T-helper 2 cell treated with Interferon-gamma antibody and Interleukin-4, amounts not matched to agents 5 μg/mL and 100 μg/mL, for 36 hours (primary cell): Measurements from ENCODE around the gene TMEM272.
"Not testable (repeated sequence)": the region's sequence is repeated elsewhere in the genome, so short reads cannot be mapped to it uniquely, and the experiment has no call there.

Experiments used
- DNase-seq: peaks from one replicate; pipeline ENCODE4 v3.0.0; 2021; ENCODE audit warnings: low spot score
- H3K27ac Mint-ChIP-seq: one replicate; pipeline ENCODE4 v1.8.0; 2021; ENCODE audit warnings: mild to moderate bottlenecking, mixed read lengths
- H3K27me3 Mint-ChIP-seq: one replicate; pipeline ENCODE4 v1.8.0; 2021; ENCODE audit warnings: low read depth, mixed read lengths
- H3K36me3 Mint-ChIP-seq: one replicate; pipeline ENCODE4 v1.8.0; 2021; ENCODE audit warnings: low read depth, mixed read lengths
- H3K4me1 Mint-ChIP-seq: one replicate; pipeline ENCODE4 v1.8.0; 2021; ENCODE audit warnings: low read depth, mixed read lengths
- H3K4me3 Mint-ChIP-seq: one replicate; pipeline ENCODE4 v1.8.0; 2022; ENCODE audit warnings: mild to moderate bottlenecking, moderate library complexity, mixed read lengths
- H3K9me3 Mint-ChIP-seq: one replicate; pipeline ENCODE4 v1.8.0; 2021; ENCODE audit warnings: mixed read lengths

Gene TMEM272

GRCh38 chr13:51825165-51825592 lies 19.8 kb downstream of the TMEM272 start:
- Mint-ChIP-seq H3K27ac (peak overlapping the region; percentile 65), H3K4me3 (peak overlapping the region; percentile 66), H3K4me1 (peaks cover 58% of the 10 kb centered on the region), H3K27me3 (peaks cover 55% of the 10 kb centered on the region), H3K36me3 (peaks cover 1% of the 10 kb centered on the region), H3K9me3 (no peaks in the 10 kb centered on the region)
- peak; percentile 57 for DNase-seq

GRCh38 chr13:51824712-51825111 lies 20.3 kb downstream of the TMEM272 start:
- not testable (repeated sequence) for H3K9me3 Mint-ChIP-seq

GRCh38 chr13:51823863-51824262 lies 21.1 kb downstream of the TMEM272 start:
- peaks cover 1% of the 10 kb centered on the region for H3K36me3 Mint-ChIP-seq
- H3K27ac Mint-ChIP-seq: no peak overlapping the region
- no peak for DNase-seq
- peaks cover 68% of the 10 kb centered on the region for H3K4me1 Mint-ChIP-seq
- peak overlapping the region; percentile 12 for H3K4me3 Mint-ChIP-seq
- H3K27me3 Mint-ChIP-seq: peaks cover 53% of the 10 kb centered on the region
- H3K9me3 Mint-ChIP-seq: no peaks in the 10 kb centered on the region

More at GRCh38 chr13:51824712-51825111, 20.3 kb downstream of the TMEM272 start:
- not testable (repeated sequence) for H3K36me3 Mint-ChIP-seq, DNase-seq
- Mint-ChIP-seq H3K27me3 (peaks cover 54% of the 10 kb centered on the region), H3K4me1 (peaks cover 62% of the 10 kb centered on the region), H3K27ac (peak overlapping the region; percentile 65), H3K4me3 (peak overlapping the region; percentile 66)

GRCh38 chr13:51823359-51823758 lies 21.6 kb downstream of the TMEM272 start:
- Mint-ChIP-seq H3K4me1 (peaks cover 68% of the 10 kb centered on the region), H3K27me3 (peaks cover 51% of the 10 kb centered on the region), H3K36me3 (peaks cover 1% of the 10 kb centered on the region), H3K27ac (no peak overlapping the region), H3K9me3 (no peaks in the 10 kb centered on the region), H3K4me3 (no peak overlapping the region)
- DNase-seq: no peak

GRCh38 chr13:51822106-51822815 lies 22.7 kb downstream of the TMEM272 start:
- H3K4me1 Mint-ChIP-seq: peaks cover 61% of the 10 kb centered on the region
- H3K27me3 Mint-ChIP-seq: peaks cover 47% of the 10 kb centered on the region
- H3K4me3 Mint-ChIP-seq: peak overlapping the region; percentile 56
- DNase-seq: no peak
- H3K27ac Mint-ChIP-seq: no peak overlapping the region
- no peaks in the 10 kb centered on the region for H3K9me3 Mint-ChIP-seq
- H3K36me3 Mint-ChIP-seq: peaks cover 1% of the 10 kb centered on the region

GRCh38 chr13:51821606-51822005 lies 23.4 kb downstream of the TMEM272 start:
- H3K9me3 Mint-ChIP-seq: no peaks in the 10 kb centered on the region
- H3K27me3 Mint-ChIP-seq: peaks cover 48% of the 10 kb centered on the region
- peak overlapping the region; percentile 56 for H3K4me3 Mint-ChIP-seq
- peaks cover 54% of the 10 kb centered on the region for H3K4me1 Mint-ChIP-seq
- peaks cover 1% of the 10 kb centered on the region for H3K36me3 Mint-ChIP-seq
- no peak overlapping the region for H3K27ac Mint-ChIP-seq
- no peak for DNase-seq

GRCh38 chr13:51820016-51820597 lies 24.9 kb downstream of the TMEM272 start:
- Mint-ChIP-seq H3K36me3 (peaks cover 1% of the 10 kb centered on the region), H3K9me3 (no peaks in the 10 kb centered on the region), H3K27ac (no peak overlapping the region), H3K4me3 (no peak overlapping the region), H3K27me3 (peaks cover 50% of the 10 kb centered on the region), H3K4me1 (peaks cover 43% of the 10 kb centered on the region)
- no peak for DNase-seq

- Mint-ChIP-seq H3K27ac (no peak overlapping the region), H3K4me3 (no peak overlapping the region), H3K36me3 (peaks cover 1% of the 10 kb centered on the region), H3K9me3 (no peaks in the 10 kb centered on the region), H3K27me3 (peaks cover 50% of the 10 kb centered on the region), H3K4me1 (peaks cover 42% of the 10 kb centered on the region)
- DNase-seq: no peak
These were observed 25.4 kb downstream of the TMEM272 start for GRCh38 chr13:51819544-51819943.

GRCh38 chr13:51818781-51819511 lies 26.0 kb downstream of the TMEM272 start:
- Mint-ChIP-seq H3K27ac (no peak overlapping the region), H3K27me3 (peaks cover 45% of the 10 kb centered on the region), H3K4me1 (peaks cover 36% of the 10 kb centered on the region), H3K9me3 (no peaks in the 10 kb centered on the region), H3K4me3 (no peak overlapping the region), H3K36me3 (peaks cover 1% of the 10 kb centered on the region)
- peak; percentile 65 for DNase-seq

- H3K27ac Mint-ChIP-seq: no peak overlapping the region
- H3K27me3 Mint-ChIP-seq: peaks cover 45% of the 10 kb centered on the region
- DNase-seq: no peak
- no peaks in the 10 kb centered on the region for H3K9me3 Mint-ChIP-seq
- H3K4me1 Mint-ChIP-seq: peaks cover 35% of the 10 kb centered on the region
- no peak overlapping the region for H3K4me3 Mint-ChIP-seq
- peaks cover 1% of the 10 kb centered on the region for H3K36me3 Mint-ChIP-seq
These were observed 26.7 kb downstream of the TMEM272 start for GRCh38 chr13:51818276-51818675.

GRCh38 chr13:51817717-51818116 lies 27.3 kb downstream of the TMEM272 start:
- no peak for DNase-seq
- H3K27ac Mint-ChIP-seq: no peak overlapping the region
- H3K4me3 Mint-ChIP-seq: no peak overlapping the region
- peaks cover 1% of the 10 kb centered on the region for H3K36me3 Mint-ChIP-seq
- peaks cover 45% of the 10 kb centered on the region for H3K27me3 Mint-ChIP-seq
- peaks cover 35% of the 10 kb centered on the region for H3K4me1 Mint-ChIP-seq
- no peaks in the 10 kb centered on the region for H3K9me3 Mint-ChIP-seq

GRCh38 chr13:51816604-51817249 lies 28.2 kb downstream of the TMEM272 start:
- Mint-ChIP-seq H3K9me3 (no peaks in the 10 kb centered on the region), H3K4me3 (no peak overlapping the region), H3K27me3 (peaks cover 36% of the 10 kb centered on the region), H3K4me1 (peaks cover 26% of the 10 kb centered on the region), H3K27ac (no peak overlapping the region), H3K36me3 (no peaks in the 10 kb centered on the region)
- DNase-seq: no peak

- H3K27me3 Mint-ChIP-seq: peaks cover 30% of the 10 kb centered on the region
- H3K4me1 Mint-ChIP-seq: peaks cover 19% of the 10 kb centered on the region
- no peak for DNase-seq
- no peaks in the 10 kb centered on the region for H3K36me3 Mint-ChIP-seq
- H3K9me3 Mint-ChIP-seq: no peaks in the 10 kb centered on the region
- no peak overlapping the region for H3K4me3 Mint-ChIP-seq
- no peak overlapping the region for H3K27ac Mint-ChIP-seq
These were observed 29.1 kb downstream of the TMEM272 start for GRCh38 chr13:51815848-51816247.
